CD4-positive, alpha-beta memory T cell (primary cell): ENCODE data around the gene VASP. TPM values are rescaled to one million over a fixed set of nuclear protein-coding genes. Genes with fewer than 3 reads are reported as not detected.

Source experiments
- CTCF ChIA-PET: fragments of 350-600 bp; sonication (Branson Sonifier 250); formaldehyde crosslinking; loops from one replicate; lab custom pipeline; 2021; ENCODE audit warnings: inconsistent platforms; ENCODE audit not compliant: partially characterized antibody; lab: Charles Lee
- POLR2A ChIA-PET: fragments of 350-600 bp; sonication (Branson Sonifier 250); formaldehyde crosslinking; loops from one replicate; lab custom pipeline; 2021; ENCODE audit not compliant: partially characterized antibody; lab: Charles Lee
- DNase-seq, 5 donors: peaks; one replicate each; pipeline versions ENCODE4 v3.0.0 to v3.0.0-alpha.2; 2020 to 2022; ENCODE audit warnings: mixed read lengths in 1 of 5
- H3K27ac ChIP-seq: one replicate; pipeline ENCODE4 v1.7.0; 2013; ENCODE audit warnings: low read depth, low read length
- H3K27me3 ChIP-seq: 2 replicates; pipeline ENCODE4 v1.7.0; 2013; ENCODE audit warnings: mild to moderate bottlenecking, low read length, moderate library complexity; ENCODE audit not compliant: insufficient read depth
- H3K36me3 ChIP-seq: 2 replicates; pipeline ENCODE4 v1.7.0; 2013; ENCODE audit warnings: mild to moderate bottlenecking, low read length, moderate library complexity; ENCODE audit not compliant: insufficient read depth
- H3K4me1 ChIP-seq: 2 replicates; pipeline ENCODE4 v1.7.0; 2013; ENCODE audit warnings: mild to moderate bottlenecking, low read length, moderate library complexity; ENCODE audit not compliant: insufficient read depth
- H3K4me3 ChIP-seq, 2 donors: one replicate each; pipeline ENCODE4 v1.7.0; 2013; ENCODE audit warnings: low read length in 2 of 2, mild to moderate bottlenecking in 1 of 2
- H3K9me3 ChIP-seq, 2 donors: one replicate each; pipeline ENCODE4 v1.7.0; 2013; ENCODE audit warnings: low read length in 2 of 2, control low read depth in 1 of 2; ENCODE audit not compliant: control insufficient read depth in 1 of 2
- H3K27ac Mint-ChIP-seq, 7 donors: one replicate each; pipeline ENCODE4 v1.8.0; 2020 to 2021; ENCODE audit warnings: mixed read lengths in 7 of 7, mild to moderate bottlenecking in 6 of 7, inconsistent platforms in 3 of 7, moderate library complexity in 3 of 7
- H3K27me3 Mint-ChIP-seq, 2 donors: one replicate each; pipeline ENCODE4 v1.8.0; 2020 to 2021; ENCODE audit warnings: mixed read lengths in 2 of 2
- H3K36me3 Mint-ChIP-seq, 2 donors: one replicate each; pipeline ENCODE4 v1.8.0; 2020 to 2021; ENCODE audit warnings: mixed read lengths in 2 of 2, inconsistent platforms in 1 of 2, mild to moderate bottlenecking in 1 of 2
- H3K4me1 Mint-ChIP-seq, 4 donors: one replicate each; pipeline ENCODE4 v1.8.0; 2020 to 2021; ENCODE audit warnings: mixed read lengths in 4 of 4, mild to moderate bottlenecking in 1 of 4
- H3K4me3 Mint-ChIP-seq, 8 donors: one replicate each; pipeline ENCODE4 v1.8.0; 2020 to 2021; ENCODE audit warnings: mixed read lengths in 8 of 8, mild to moderate bottlenecking in 7 of 8, moderate library complexity in 6 of 8, inconsistent platforms in 3 of 8
- H3K9me3 Mint-ChIP-seq, 8 donors: one replicate each; pipeline ENCODE4 v1.8.0; 2020 to 2021; ENCODE audit warnings: mixed read lengths in 8 of 8, mild to moderate bottlenecking in 5 of 8, inconsistent platforms in 3 of 8, moderate library complexity in 1 of 8
- intact Hi-C: fragments of 100-400 bp; cut with micrococcal nuclease; formaldehyde crosslinking; loops from one replicate; pipeline ENCODE4 v1.15.1; 2023
- polyA plus RNA-seq, 2 donors: library from polyadenylated mRNA; unstranded; fragments of 300-500 nt; fragmentation: Illumina TruSeq; gene quantifications; one replicate each; pipeline ENCODE4 v1.2.3, GENCODE V29; 2021
- total RNA-seq, 2 experiments: library from RNA; stranded (reverse); gene quantifications; one replicate each; pipeline ENCODE4 v1.2.3, GENCODE V29; 2021

The VASP gene
- total and polyA plus RNA-seq, 4 experiments from 2014 or later = 49.1 to 92.8 (median 71.6) TPM

- no peak overlapping the region for H3K4me3 ChIP-seq
- POLR2A ChIA-PET = interaction anchor here (0.6 kb wide), 1 partner anchor 48 kb away, joined by 3 read pairs; no protein-coding TSS in a partner anchor
- Mint-ChIP-seq H3K27me3 (no peaks in the 10 kb centered on the region), H3K4me3 (peak overlapping the region in 1 of 8 donors; percentile 34), H3K27ac (peak overlapping the region in 4 of 7 donors; percentile 5 to 59 (median 34)), H3K36me3 (peaks cover 0 to 1% of the 10 kb centered on the region in 2 donors), H3K4me1 (peaks cover 9 to 32% (median 16%) of the 10 kb centered on the region in 4 donors), H3K9me3 (no peaks in the 10 kb centered on the region)
- intact Hi-C loops = loop anchor here (1.0 kb wide), 2 partner anchors 52 to 65 kb away; no protein-coding TSS in a partner anchor
- no peaks in the 10 kb centered on the region for H3K27me3 ChIP-seq
- no peaks in the 10 kb centered on the region for H3K36me3 ChIP-seq
- CTCF ChIA-PET = interaction anchor here (0.5 to 1.6 kb wide), 24 partner anchors 9 to 119 kb away, joined by 3 to 11 read pairs (median 4); no protein-coding TSS in a partner anchor
- peaks cover 25% of the 10 kb centered on the region for H3K4me1 ChIP-seq
- no peak overlapping the region for H3K27ac ChIP-seq
- no peaks in the 10 kb centered on the region for H3K9me3 ChIP-seq
- DNase-seq = peak; percentile 73 to 78 (median 76)
Measured at GRCh38 chr19:45558399-45558878, 51.2 kb downstream of the VASP start.

GRCh38 chr19:45560038-45560437, 52.8 kb downstream of the VASP start:
- H3K9me3 ChIP-seq = no peaks in the 10 kb centered on the region
- H3K27me3 ChIP-seq = no peaks in the 10 kb centered on the region
- H3K4me1 ChIP-seq = peaks cover 33% of the 10 kb centered on the region
- no peak overlapping the region for H3K4me3 Mint-ChIP-seq
- H3K27ac Mint-ChIP-seq = peak overlapping the region in 1 of 7 donors; percentile 52
- CTCF ChIA-PET = interaction anchor here (0.9 kb wide), 1 partner anchor 15 kb away, joined by 3 read pairs; no protein-coding TSS in a partner anchor
- POLR2A ChIA-PET = no interaction called here
- intact Hi-C loops = no loop called here
- no peak overlapping the region for H3K4me3 ChIP-seq
- H3K9me3 Mint-ChIP-seq = no peaks in the 10 kb centered on the region
- H3K27ac ChIP-seq = no peak overlapping the region
- H3K36me3 Mint-ChIP-seq = peaks cover 0 to 1% of the 10 kb centered on the region in 2 donors
- peaks cover 10 to 42% (median 19%) of the 10 kb centered on the region in 4 donors for H3K4me1 Mint-ChIP-seq
- no peaks in the 10 kb centered on the region for H3K36me3 ChIP-seq
- no peak for DNase-seq
- H3K27me3 Mint-ChIP-seq = no peaks in the 10 kb centered on the region

- H3K27me3 ChIP-seq = no peaks in the 10 kb centered on the region
- H3K9me3 Mint-ChIP-seq = no peaks in the 10 kb centered on the region
- no peaks in the 10 kb centered on the region for H3K27me3 Mint-ChIP-seq
- no peak for DNase-seq
- H3K36me3 ChIP-seq = no peaks in the 10 kb centered on the region
- H3K4me1 ChIP-seq = peaks cover 33% of the 10 kb centered on the region
- no peaks in the 10 kb centered on the region for H3K9me3 ChIP-seq
- no peak overlapping the region for H3K4me3 ChIP-seq
- intact Hi-C loops = no loop called here
- CTCF ChIA-PET = no interaction called here
- no peak overlapping the region for H3K4me3 Mint-ChIP-seq
- POLR2A ChIA-PET = no interaction called here
- peak overlapping the region in 2 of 7 donors; percentile 29 to 86 for H3K27ac Mint-ChIP-seq
- H3K4me1 Mint-ChIP-seq = peaks cover 10 to 42% (median 19%) of the 10 kb centered on the region in 4 donors
- H3K36me3 Mint-ChIP-seq = peaks cover 0 to 1% of the 10 kb centered on the region in 2 donors
- H3K27ac ChIP-seq = no peak overlapping the region
Measured at GRCh38 chr19:45560686-45561085, 53.4 kb downstream of the VASP start.

- CTCF ChIA-PET = no interaction called here
- H3K4me3 Mint-ChIP-seq = peak overlapping the region in 2 of 8 donors; percentile 17 to 24
- DNase-seq = no peak
Measured at GRCh38 chr19:45564131-45564780, 57.0 kb downstream of the VASP start.

GRCh38 chr19:45567609-45568008, 60.3 kb downstream of the VASP start:
- Histone ChIP-seq H3K27ac (no peak overlapping the region), H3K36me3 (no peaks in the 10 kb centered on the region), H3K9me3 (no peaks in the 10 kb centered on the region), H3K4me3 (no peak overlapping the region), H3K27me3 (no peaks in the 10 kb centered on the region), H3K4me1 (peaks cover 16% of the 10 kb centered on the region)
- DNase-seq = no peak
- POLR2A ChIA-PET = no interaction called here
- CTCF ChIA-PET = interaction anchor here (0.6 to 1.4 kb wide), 3 partner anchors 9 to 128 kb away, joined by 3 to 4 read pairs (median 3); no protein-coding TSS in a partner anchor
- H3K36me3 Mint-ChIP-seq = no peaks in the 10 kb centered on the region
- H3K27ac Mint-ChIP-seq = no peak overlapping the region
- no peaks in the 10 kb centered on the region for H3K27me3 Mint-ChIP-seq
- no peak overlapping the region for H3K4me3 Mint-ChIP-seq
- H3K4me1 Mint-ChIP-seq = peaks cover 5 to 25% (median 18%) of the 10 kb centered on the region in 4 donors
- intact Hi-C loops = no loop called here
- no peaks in the 10 kb centered on the region for H3K9me3 Mint-ChIP-seq

More at GRCh38 chr19:45564131-45564780, 57.0 kb downstream of the VASP start:
- Mint-ChIP-seq H3K27ac (peak overlapping the region in 5 of 7 donors; percentile 9 to 72 (median 35)), H3K27me3 (no peaks in the 10 kb centered on the region), H3K36me3 (no peaks in the 10 kb centered on the region), H3K4me1 (peaks cover 6 to 26% (median 14%) of the 10 kb centered on the region in 4 donors), H3K9me3 (no peaks in the 10 kb centered on the region)
- no peaks in the 10 kb centered on the region for H3K36me3 ChIP-seq
- peaks cover 21% of the 10 kb centered on the region for H3K4me1 ChIP-seq
- no peaks in the 10 kb centered on the region for H3K27me3 ChIP-seq
- POLR2A ChIA-PET = no interaction called here
- intact Hi-C loops = no loop called here
- H3K4me3 ChIP-seq = no peak overlapping the region
- peak overlapping the region; percentile 15 for H3K27ac ChIP-seq
- no peaks in the 10 kb centered on the region for H3K9me3 ChIP-seq

- no peaks in the 10 kb centered on the region for H3K27me3 ChIP-seq
- H3K4me1 ChIP-seq = peaks cover 7% of the 10 kb centered on the region
- H3K4me3 Mint-ChIP-seq = no peak overlapping the region
- intact Hi-C loops = no loop called here
- CTCF ChIA-PET = interaction anchor here (0.8 to 1.4 kb wide), 3 partner anchors 10 to 74 kb away, joined by 3 to 4 read pairs (median 3); no protein-coding TSS in a partner anchor
- H3K9me3 ChIP-seq = no peaks in the 10 kb centered on the region
- no peak overlapping the region for H3K27ac ChIP-seq
- H3K4me1 Mint-ChIP-seq = peaks cover 1 to 17% (median 11%) of the 10 kb centered on the region in 4 donors
- no peak overlapping the region for H3K27ac Mint-ChIP-seq
- H3K36me3 Mint-ChIP-seq = no peaks in the 10 kb centered on the region
- H3K27me3 Mint-ChIP-seq = no peaks in the 10 kb centered on the region
- no peak overlapping the region for H3K4me3 ChIP-seq
- H3K9me3 Mint-ChIP-seq = no peaks in the 10 kb centered on the region
- no peak for DNase-seq
- H3K36me3 ChIP-seq = no peaks in the 10 kb centered on the region
- POLR2A ChIA-PET = no interaction called here
Measured at GRCh38 chr19:45568732-45569131, 61.5 kb downstream of the VASP start.
